ENCODE data around the gene SLC9A5. TPM values are rescaled to one million over a fixed set of nuclear protein-coding genes. Genes with fewer than 3 reads are reported as not detected.
A peak's percentile ranks its signal among the peaks of the same experiment; 100 is the strongest.

Gene SLC9A5
- total RNA-seq, 1 donor: 1.4 TPM

- no peak overlapping the region for H3K4me3 ChIP-seq (ENCODE audit: low read depth, low read length)
- peak; percentile 47 for TF ChIP-seq CTCF (IDR thresholded peaks at IDR 0.05; ENCODE audit: insufficient read depth, low read length)
- peak; percentile 86 for DNase-seq (ENCODE audit: low read depth)
Measured at GRCh38 chr16:67294938-67295361, 46.2 kb downstream of the SLC9A5 start.

DNA sequence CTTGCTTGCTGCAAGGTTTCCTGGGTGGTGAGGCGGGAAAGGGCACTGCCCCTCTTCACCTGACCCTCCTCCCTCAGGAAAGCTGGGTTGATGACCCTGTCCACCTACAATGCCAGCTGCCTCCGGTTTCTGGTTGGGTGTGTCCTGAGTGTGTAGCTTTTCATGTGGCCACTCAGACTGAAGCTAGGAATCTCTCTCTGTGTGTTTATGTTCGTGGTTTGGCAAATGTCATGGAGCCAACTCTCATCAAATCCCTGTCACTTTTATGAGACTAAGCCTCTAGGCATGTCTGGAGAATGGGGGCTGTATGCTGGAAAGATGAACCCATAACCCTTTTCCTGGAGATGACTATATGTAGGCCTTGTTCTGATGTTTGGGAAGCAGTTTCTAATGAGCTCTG is 47.6 kb downstream of the SLC9A5 start:
- TF ChIP-seq CTCF (IDR thresholded peaks at IDR 0.05; ENCODE audit: insufficient read depth, low read length): no peak
- H3K4me3 ChIP-seq (ENCODE audit: low read depth, low read length): no peak overlapping the region
- DNase-seq (ENCODE audit: low read depth): peak; percentile 90

GRCh38 chr16:67298277-67298676 is 49.5 kb downstream of the SLC9A5 start:
- DNase-seq (ENCODE audit: low read depth): no peak
- no peak overlapping the region for H3K4me3 ChIP-seq (ENCODE audit: low read depth, low read length)
- no peak for TF ChIP-seq CTCF (IDR thresholded peaks at IDR 0.05; ENCODE audit: insufficient read depth, low read length)

- no peak for TF ChIP-seq CTCF (IDR thresholded peaks at IDR 0.05; ENCODE audit: insufficient read depth, low read length)
- DNase-seq (ENCODE audit: low read depth): no peak
- no peak overlapping the region for H3K4me3 ChIP-seq (ENCODE audit: low read depth, low read length)
Measured at GRCh38 chr16:67299269-67299668, 50.5 kb downstream of the SLC9A5 start.

- no peak for TF ChIP-seq CTCF (IDR thresholded peaks at IDR 0.05; ENCODE audit: insufficient read depth, low read length)
- DNase-seq (ENCODE audit: low read depth): peak; percentile 71
Measured at GRCh38 chr16:67301080-67301782, 52.5 kb downstream of the SLC9A5 start.

DNA sequence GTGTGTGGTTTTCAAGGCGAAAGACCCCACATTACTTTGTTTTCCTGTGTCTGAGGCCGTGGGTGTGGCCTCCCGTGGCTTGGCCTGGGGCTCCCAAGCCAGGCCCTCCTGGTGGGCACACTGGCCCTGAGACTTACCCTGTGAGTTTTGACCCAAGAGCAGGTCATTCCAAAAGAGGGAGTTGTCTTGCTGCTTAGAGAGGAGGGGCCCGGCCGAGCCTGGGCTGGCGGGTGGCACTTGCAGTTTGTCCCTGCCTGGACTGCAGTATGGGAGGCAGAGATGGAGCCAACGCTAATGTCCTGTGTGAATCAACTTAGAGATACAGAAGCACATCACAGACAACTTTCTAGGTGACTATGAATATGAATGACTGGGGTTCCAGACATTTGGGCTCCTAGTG is 53.3 kb downstream of the SLC9A5 start:
- no peak for DNase-seq (ENCODE audit: low read depth)
- H3K4me3 ChIP-seq (ENCODE audit: low read depth, low read length): no peak overlapping the region
- no peak for TF ChIP-seq CTCF (IDR thresholded peaks at IDR 0.05; ENCODE audit: insufficient read depth, low read length)

More at GRCh38 chr16:67301080-67301782, 52.5 kb downstream of the SLC9A5 start:
- H3K4me3 ChIP-seq (ENCODE audit: low read depth, low read length): no peak overlapping the region

GRCh38 chr16:67302970-67303369 is 54.2 kb downstream of the SLC9A5 start:
- H3K4me3 ChIP-seq (ENCODE audit: low read depth, low read length): no peak overlapping the region
- TF ChIP-seq CTCF (IDR thresholded peaks at IDR 0.05; ENCODE audit: insufficient read depth, low read length): no peak
- no peak for DNase-seq (ENCODE audit: low read depth)

All from fibroblast of the aortic adventitia (primary cell).